ENCODE measurements around the gene VPS35.

DNA sequence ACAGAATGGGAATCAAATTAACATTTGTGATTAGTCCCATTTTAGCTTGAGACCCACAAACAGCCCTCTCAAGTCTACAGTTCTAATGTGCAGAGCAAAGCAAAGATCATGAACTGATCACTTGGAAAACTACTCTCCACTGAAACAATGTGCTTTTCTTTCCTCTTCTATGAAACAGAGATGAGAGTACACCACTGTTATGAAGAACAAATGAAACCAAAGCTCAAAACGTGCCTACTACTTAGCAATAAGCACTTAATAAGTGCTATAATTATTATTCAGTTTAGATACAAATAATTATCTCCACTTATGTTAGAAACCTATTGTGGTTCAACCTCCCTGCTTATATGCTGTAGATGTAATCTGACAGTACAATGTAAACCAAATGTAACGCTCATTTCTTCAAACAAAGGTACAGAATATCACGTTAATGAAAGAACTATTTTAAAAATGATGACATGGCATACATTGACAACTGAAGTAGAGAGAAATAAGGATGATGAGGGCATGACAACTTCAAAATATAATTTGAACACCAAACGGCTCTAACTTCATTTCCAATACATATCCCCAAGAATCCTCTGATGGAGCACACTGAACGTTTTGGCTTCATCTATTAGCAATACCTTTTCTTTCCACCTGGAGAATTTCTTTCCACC, 2.0 kb downstream of the VPS35 start:
- TF ChIP-seq, protein P1, sequence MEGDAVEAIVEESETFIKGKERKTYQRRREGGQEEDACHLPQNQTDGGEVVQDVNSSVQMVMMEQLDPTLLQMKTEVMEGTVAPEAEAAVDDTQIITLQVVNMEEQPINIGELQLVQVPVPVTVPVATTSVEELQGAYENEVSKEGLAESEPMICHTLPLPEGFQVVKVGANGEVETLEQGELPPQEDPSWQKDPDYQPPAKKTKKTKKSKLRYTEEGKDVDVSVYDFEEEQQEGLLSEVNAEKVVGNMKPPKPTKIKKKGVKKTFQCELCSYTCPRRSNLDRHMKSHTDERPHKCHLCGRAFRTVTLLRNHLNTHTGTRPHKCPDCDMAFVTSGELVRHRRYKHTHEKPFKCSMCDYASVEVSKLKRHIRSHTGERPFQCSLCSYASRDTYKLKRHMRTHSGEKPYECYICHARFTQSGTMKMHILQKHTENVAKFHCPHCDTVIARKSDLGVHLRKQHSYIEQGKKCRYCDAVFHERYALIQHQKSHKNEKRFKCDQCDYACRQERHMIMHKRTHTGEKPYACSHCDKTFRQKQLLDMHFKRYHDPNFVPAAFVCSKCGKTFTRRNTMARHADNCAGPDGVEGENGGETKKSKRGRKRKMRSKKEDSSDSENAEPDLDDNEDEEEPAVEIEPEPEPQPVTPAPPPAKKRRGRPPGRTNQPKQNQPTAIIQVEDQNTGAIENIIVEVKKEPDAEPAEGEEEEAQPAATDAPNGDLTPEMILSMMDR (IDR thresholded peaks at IDR 0.05) = no peak
- no peak for TF ChIP-seq POLR2A (IDR thresholded peaks at IDR 0.05)

Measured in heart left ventricle (tissue), 13 donors.